Measurements from ENCODE around the gene HSD17B14. TPM values are rescaled to one million over a fixed set of nuclear protein-coding genes. Genes with fewer than 3 reads are reported as not detected.

The HSD17B14 gene
- total RNA-seq: 0.49 and 1.8 TPM in 2 replicates

GRCh38 chr19:48836089-48837017, at the start of gene HSD17B14:
Gene HSD17B14 (minus strand): TSS chr19:48836491. CDS start chr19:48836411, 80 bp downstream.

DNA sequence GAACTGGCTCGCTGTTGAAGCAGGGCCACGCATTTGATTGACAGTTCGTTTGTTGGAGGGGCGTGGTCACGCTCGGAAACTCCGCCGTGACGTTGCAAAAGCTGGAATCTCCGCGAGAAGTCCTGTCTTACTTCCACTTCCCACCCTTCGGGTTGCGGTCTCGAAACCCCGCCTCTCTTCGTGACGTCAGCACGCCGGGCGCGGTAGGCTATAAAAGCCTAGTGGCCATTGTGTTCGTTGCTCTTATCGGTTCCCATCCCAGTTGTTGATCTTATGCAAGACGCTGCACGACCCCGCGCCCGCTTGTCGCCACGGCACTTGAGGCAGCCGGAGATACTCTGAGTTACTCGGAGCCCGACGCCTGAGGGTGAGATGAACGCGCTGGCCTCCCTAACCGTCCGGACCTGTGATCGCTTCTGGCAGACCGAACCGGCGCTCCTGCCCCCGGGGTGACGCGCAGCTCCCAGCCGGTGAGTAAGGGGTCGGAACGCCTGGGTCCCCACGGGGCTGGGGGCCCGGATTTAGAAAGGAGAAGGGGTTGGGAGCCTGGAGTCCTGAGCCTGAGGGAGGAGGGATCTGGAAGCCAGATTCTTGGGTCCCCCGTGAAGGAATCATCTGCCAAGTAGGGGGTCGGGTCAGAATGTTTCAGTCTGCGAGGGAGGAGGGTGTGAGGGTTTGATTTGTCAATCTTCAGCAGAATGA, 36.0 kb upstream of the HSD17B14 start, which contains the start of gene PPP1R15A:
Gene PPP1R15A (plus strand): TSS at position 240 of the 702 bp plus-strand sequence. CDS start 813 bp downstream, outside the sequence.

DNA sequence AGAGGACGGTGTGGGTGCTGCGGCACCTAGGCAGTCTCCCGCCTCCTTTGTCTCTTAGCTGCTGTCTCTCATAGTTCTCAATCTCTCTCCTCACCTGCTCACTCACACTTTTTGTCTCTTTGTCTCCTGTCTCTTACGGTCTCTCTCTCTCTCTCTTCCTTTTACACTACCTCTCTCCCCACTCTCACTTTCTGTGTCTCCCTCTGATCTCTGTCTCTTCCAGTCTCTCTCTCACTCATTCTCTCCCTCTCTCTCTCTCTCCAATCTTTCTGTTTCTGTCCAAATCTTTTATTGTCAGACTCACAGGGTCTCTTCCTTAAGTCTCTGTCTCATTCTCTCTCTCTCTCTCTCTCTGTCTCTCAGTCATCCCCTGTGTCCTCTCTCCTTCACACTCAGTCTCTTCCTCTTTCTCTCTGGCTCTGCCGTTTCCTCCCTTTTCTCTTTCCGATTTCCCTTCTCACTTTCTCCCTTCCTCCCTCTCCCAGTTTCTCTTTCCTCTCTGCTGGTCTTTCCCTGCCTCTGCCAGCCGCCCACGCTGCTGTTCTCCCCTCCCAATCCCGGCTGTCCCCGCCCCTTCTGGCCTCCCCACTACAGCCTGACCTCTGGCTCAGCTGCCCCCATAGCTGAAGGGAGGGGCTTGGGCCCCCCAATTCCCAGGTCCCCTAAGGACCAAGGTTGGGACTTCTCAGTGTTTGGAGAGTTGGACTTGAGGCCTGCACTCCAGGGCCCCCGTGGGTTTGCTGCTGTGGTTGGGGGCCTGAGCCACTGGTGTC, 32.0 kb upstream of the HSD17B14 start, which contains the start of gene PLEKHA4:
Gene PLEKHA4 (minus strand): TSS at position 504 of the 773 bp plus-strand sequence. CDS start 997 bp downstream, outside the sequence.

Other genes starting within 250 kb of the HSD17B14 start
- gene SPACA4, start 229.7 kb downstream of the HSD17B14 start, total RNA-seq: not detected in 2 replicates
- gene FAM83E, start 221.4 kb downstream of the HSD17B14 start, total RNA-seq: 0.32 TPM in 1 of 2 replicates, not detected in the other
- 2,406 and 2,632 TPM in 2 replicates for gene RPL18, start 217.3 kb downstream of the HSD17B14 start, total RNA-seq
- gene SPHK2, start 217.0 kb downstream of the HSD17B14 start, total RNA-seq: 8.3 and 13.4 TPM in 2 replicates
- gene DBP, start 199.1 kb downstream of the HSD17B14 start, total RNA-seq: 1.3 and 3.6 TPM in 2 replicates
- gene CA11, start 190.3 kb downstream of the HSD17B14 start, total RNA-seq: 1.1 and 3.2 TPM in 2 replicates
- not detected in 2 replicates for gene NTN5, start 163.5 kb downstream of the HSD17B14 start, total RNA-seq
- gene FUT2, start 140.5 kb downstream of the HSD17B14 start, total RNA-seq: not detected in 2 replicates
- gene MAMSTR, start 116.8 kb downstream of the HSD17B14 start, total RNA-seq: 0.32 and 0.72 TPM in 2 replicates
- gene RASIP1, start 95.9 kb downstream of the HSD17B14 start, total RNA-seq: 2.2 and 3.4 TPM in 2 replicates
- not detected in 2 replicates for gene IZUMO1, start 89.6 kb downstream of the HSD17B14 start, total RNA-seq
- 0.32 and 1.1 TPM in 2 replicates for gene FUT1, start 83.8 kb downstream of the HSD17B14 start, total RNA-seq
- not detected in 2 replicates for gene FGF21, start 81.0 kb downstream of the HSD17B14 start, total RNA-seq
- 50.5 and 82.1 TPM in 2 replicates for gene BCAT2, start 25.5 kb downstream of the HSD17B14 start, total RNA-seq
- gene PLEKHA4, start 32.1 kb upstream of the HSD17B14 start, total RNA-seq: 9.7 and 28.4 TPM in 2 replicates
- 51.0 and 87.6 TPM in 2 replicates for gene PPP1R15A, start 35.9 kb upstream of the HSD17B14 start, total RNA-seq
- 2.8 TPM in 1 of 2 replicates, not detected in the other for gene TULP2, start 62.3 kb upstream of the HSD17B14 start, total RNA-seq
- gene NUCB1, start 63.8 kb upstream of the HSD17B14 start, total RNA-seq: 580 and 629 TPM in 2 replicates
- not detected in 2 replicates for gene DHDH, start 97.2 kb upstream of the HSD17B14 start, total RNA-seq
- gene BAX, start 118.4 kb upstream of the HSD17B14 start, total RNA-seq: 85.0 and 99.0 TPM in 2 replicates
- gene FTL, start 128.8 kb upstream of the HSD17B14 start, total RNA-seq: 7,567 and 8,205 TPM in 2 replicates
- 135 and 151 TPM in 2 replicates for gene GYS1, start 156.8 kb upstream of the HSD17B14 start, total RNA-seq
- gene RUVBL2, start 157.4 kb upstream of the HSD17B14 start, total RNA-seq: 155 and 181 TPM in 2 replicates
- not detected in 2 replicates for gene LHB, start 180.6 kb upstream of the HSD17B14 start, total RNA-seq
- gene CGB3, start 187.8 kb upstream of the HSD17B14 start, total RNA-seq: not detected in 2 replicates
- not detected in 2 replicates for gene CGB2, start 195.4 kb upstream of the HSD17B14 start, total RNA-seq
- not detected in 2 replicates for gene CGB1, start 200.4 kb upstream of the HSD17B14 start, total RNA-seq
- not detected in 2 replicates for gene CGB5, start 207.4 kb upstream of the HSD17B14 start, total RNA-seq
- not detected in 2 replicates for gene CGB8, start 212.6 kb upstream of the HSD17B14 start, total RNA-seq
- 0.97 TPM in 1 of 2 replicates, not detected in the other for gene CGB7, start 221.3 kb upstream of the HSD17B14 start, total RNA-seq
- gene NTF4, start 228.3 kb upstream of the HSD17B14 start, total RNA-seq: not detected in 2 replicates
- not detected in 2 replicates for gene KCNA7, start 236.2 kb upstream of the HSD17B14 start, total RNA-seq
- gene SNRNP70, start 249.0 kb upstream of the HSD17B14 start, total RNA-seq: 174 and 218 TPM in 2 replicates